ENCODE data around the gene CDRT4.

DNA sequence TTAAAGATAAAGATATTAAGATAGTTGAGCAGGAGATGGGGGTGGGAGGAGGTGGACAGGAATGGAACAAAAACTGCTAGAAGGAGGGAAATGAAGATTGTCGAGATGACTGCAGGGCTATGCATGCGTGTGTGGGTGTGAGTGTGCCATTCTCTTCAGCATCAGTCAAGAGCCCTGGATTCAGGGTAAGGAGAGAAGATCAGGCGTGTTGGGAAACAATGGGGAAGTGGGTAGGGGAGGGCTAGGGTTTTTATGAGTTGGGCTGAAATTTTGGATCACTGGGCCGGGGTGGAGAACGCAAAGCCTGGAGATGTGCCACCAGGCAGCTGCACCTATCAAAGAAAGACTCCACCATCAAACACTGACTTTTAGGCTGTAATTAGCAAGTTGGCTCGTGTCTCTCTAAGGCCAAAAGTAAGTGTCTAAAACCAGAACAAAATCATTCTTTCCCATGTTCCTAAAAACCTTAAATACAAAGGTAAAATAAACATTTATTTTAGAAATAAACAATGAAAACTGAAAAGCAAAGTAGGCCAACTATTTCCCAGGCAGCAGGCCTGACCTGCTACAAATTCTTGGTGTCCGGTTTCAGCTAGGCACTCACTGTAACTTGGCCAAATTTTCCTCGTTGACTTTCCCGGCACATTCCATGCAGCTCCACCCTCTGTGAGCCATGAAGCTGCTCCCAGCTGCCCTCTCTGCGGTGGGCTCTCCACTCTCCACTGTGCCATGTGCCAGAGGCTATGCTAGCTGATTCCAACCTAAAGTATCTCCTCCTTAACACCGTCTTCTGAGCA lies 4.2 kb downstream of the CDRT4 start:
- no peak for TF ChIP-seq POLR2AphosphoS5 (IDR thresholded peaks at IDR 0.05; ENCODE audit: low read depth, low read length)
- no peak for TF ChIP-seq SIN3A (IDR thresholded peaks at IDR 0.05; ENCODE audit: borderline replicate concordance, insufficient read depth, low read length)
- TF ChIP-seq, protein P1, sequence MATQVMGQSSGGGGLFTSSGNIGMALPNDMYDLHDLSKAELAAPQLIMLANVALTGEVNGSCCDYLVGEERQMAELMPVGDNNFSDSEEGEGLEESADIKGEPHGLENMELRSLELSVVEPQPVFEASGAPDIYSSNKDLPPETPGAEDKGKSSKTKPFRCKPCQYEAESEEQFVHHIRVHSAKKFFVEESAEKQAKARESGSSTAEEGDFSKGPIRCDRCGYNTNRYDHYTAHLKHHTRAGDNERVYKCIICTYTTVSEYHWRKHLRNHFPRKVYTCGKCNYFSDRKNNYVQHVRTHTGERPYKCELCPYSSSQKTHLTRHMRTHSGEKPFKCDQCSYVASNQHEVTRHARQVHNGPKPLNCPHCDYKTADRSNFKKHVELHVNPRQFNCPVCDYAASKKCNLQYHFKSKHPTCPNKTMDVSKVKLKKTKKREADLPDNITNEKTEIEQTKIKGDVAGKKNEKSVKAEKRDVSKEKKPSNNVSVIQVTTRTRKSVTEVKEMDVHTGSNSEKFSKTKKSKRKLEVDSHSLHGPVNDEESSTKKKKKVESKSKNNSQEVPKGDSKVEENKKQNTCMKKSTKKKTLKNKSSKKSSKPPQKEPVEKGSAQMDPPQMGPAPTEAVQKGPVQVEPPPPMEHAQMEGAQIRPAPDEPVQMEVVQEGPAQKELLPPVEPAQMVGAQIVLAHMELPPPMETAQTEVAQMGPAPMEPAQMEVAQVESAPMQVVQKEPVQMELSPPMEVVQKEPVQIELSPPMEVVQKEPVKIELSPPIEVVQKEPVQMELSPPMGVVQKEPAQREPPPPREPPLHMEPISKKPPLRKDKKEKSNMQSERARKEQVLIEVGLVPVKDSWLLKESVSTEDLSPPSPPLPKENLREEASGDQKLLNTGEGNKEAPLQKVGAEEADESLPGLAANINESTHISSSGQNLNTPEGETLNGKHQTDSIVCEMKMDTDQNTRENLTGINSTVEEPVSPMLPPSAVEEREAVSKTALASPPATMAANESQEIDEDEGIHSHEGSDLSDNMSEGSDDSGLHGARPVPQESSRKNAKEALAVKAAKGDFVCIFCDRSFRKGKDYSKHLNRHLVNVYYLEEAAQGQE (IDR thresholded peaks at IDR 0.05; ENCODE audit: insufficient read depth in 1 of 2, low read depth in 2 of 2, low read length in 2 of 2): no peak
- TF ChIP-seq TAF1 (IDR thresholded peaks at IDR 0.05; ENCODE audit: borderline replicate concordance, insufficient read depth, low read length): no peak

Data from PFSK-1 (cell line).